ENCODE measurements around the gene RHAG.

DNA sequence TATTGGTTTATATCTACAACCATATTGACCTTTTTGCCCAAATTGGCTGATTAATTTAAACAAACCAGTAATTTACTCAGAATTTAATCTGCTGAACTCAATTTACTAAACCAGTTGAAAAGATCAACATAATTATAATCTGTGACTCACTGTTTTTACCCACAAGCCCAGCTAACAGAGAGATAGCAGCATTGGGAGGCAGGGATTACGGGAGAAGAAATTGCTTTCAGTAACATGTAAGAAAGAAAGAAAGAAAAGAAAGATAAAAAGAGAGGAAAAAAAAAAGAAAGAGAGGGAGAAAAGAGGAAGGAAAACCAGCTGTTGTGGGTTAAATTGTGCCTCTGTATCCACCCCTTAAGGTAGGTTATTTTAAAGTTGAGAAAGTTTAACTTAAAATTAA lies 13.3 kb upstream of the RHAG start:
- TF ChIP-seq POLR2AphosphoS5 (IDR thresholded peaks at IDR 0.05; ENCODE audit: low read depth, low read length) (no peak), CEBPB (IDR thresholded peaks at IDR 0.05; ENCODE audit: low read depth, low read length) (no peak), SIN3A (conservative IDR thresholded peaks at IDR 0.05 in 1 of 2, IDR thresholded peaks at IDR 0.05 in 1 of 2; ENCODE audit: low read depth in 1 of 2, low read length in 2 of 2) (no peak), POLR2A (IDR thresholded peaks at IDR 0.05; ENCODE audit: control extremely low read depth in 1 of 2, low read depth in 2 of 2, low read length in 2 of 2) (no peak), YY1 (IDR thresholded peaks at IDR 0.05; ENCODE audit: low read depth, low read length) (no peak), EP300 (IDR thresholded peaks at IDR 0.05; ENCODE audit: borderline replicate concordance in 1 of 2, low read depth in 2 of 2, low read length in 2 of 2) (no peak)
- TF ChIP-seq, protein P1, sequence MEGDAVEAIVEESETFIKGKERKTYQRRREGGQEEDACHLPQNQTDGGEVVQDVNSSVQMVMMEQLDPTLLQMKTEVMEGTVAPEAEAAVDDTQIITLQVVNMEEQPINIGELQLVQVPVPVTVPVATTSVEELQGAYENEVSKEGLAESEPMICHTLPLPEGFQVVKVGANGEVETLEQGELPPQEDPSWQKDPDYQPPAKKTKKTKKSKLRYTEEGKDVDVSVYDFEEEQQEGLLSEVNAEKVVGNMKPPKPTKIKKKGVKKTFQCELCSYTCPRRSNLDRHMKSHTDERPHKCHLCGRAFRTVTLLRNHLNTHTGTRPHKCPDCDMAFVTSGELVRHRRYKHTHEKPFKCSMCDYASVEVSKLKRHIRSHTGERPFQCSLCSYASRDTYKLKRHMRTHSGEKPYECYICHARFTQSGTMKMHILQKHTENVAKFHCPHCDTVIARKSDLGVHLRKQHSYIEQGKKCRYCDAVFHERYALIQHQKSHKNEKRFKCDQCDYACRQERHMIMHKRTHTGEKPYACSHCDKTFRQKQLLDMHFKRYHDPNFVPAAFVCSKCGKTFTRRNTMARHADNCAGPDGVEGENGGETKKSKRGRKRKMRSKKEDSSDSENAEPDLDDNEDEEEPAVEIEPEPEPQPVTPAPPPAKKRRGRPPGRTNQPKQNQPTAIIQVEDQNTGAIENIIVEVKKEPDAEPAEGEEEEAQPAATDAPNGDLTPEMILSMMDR (IDR thresholded peaks at IDR 0.05; ENCODE audit: control extremely low read depth in 1 of 3, insufficient read depth in 1 of 3, low read depth in 1 of 3, low read length in 3 of 3): no peak
